ENCODE results near the gene ZBED5. TPM values are rescaled to one million over a fixed set of nuclear protein-coding genes. Genes with fewer than 3 reads are reported as not detected.

Gene ZBED5
- total RNA-seq, 1 experiment from 2014 or later, result 21.5 TPM

DNA sequence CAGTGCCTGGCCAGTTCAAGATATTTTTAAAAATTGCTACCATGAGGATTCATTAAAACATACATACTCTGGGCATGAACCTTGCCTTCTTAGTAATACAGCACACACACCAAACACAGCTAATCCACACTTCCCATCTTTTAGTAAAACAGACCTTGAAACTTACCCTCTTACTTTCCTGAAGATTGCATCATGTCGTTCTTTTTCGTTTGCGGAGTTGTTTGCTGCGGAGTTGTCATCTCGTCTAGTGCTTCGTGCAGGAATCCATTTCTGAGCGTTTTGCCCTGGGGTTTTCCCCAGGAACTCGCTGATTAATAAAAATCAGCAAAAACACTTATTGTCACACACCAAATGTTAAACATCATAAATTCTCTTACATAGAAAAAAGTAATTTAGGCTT is 52.1 kb downstream of the ZBED5 start:
- POLR2A ChIA-PET (ENCODE audit: unreplicated experiment), result no interaction called here
- Histone ChIP-seq H2AFZ (no peak overlapping the region), H3K4me1 (replicated peaks; ENCODE audit: insufficient read depth) (peaks cover 13% of the 10 kb centered on the region), H3K27ac (no peak overlapping the region), H3K4me3 (no peak overlapping the region), H3K4me2 (peak overlapping the region; percentile 81), H3K9me3 (ENCODE audit: insufficient read depth, low read depth) (no peaks in the 10 kb centered on the region), H3K79me2 (ENCODE audit: low read depth) (peaks cover 60% of the 10 kb centered on the region), H3F3A (ENCODE audit: insufficient read depth, low read depth) (peaks cover 59% of the 10 kb centered on the region), H3K27me3 (ENCODE audit: insufficient read depth, low read depth) (no peaks in the 10 kb centered on the region), H3K9me2 (ENCODE audit: insufficient read depth) (no peaks in the 10 kb centered on the region), H4K20me1 (ENCODE audit: insufficient read depth) (peaks cover 6% of the 10 kb centered on the region; the same call in 1 of the 2 replicates), H3K36me3 (ENCODE audit: low read depth) (peaks cover 64% of the 10 kb centered on the region)
- intact Hi-C loops (cut with micrococcal nuclease; ENCODE audit: unreplicated experiment), result loop anchor here (5.0 kb wide), 1 partner anchor 37 kb away; no protein-coding TSS in a partner anchor
- CTCF ChIA-PET, result no interaction called here
- no TSS peak for BruUV-seq (replicated peaks)
- no peak for TF ChIP-seq EZH2 (IDR thresholded peaks at IDR 0.05; ENCODE audit: low read depth)
- TF ChIP-seq, protein P1, sequence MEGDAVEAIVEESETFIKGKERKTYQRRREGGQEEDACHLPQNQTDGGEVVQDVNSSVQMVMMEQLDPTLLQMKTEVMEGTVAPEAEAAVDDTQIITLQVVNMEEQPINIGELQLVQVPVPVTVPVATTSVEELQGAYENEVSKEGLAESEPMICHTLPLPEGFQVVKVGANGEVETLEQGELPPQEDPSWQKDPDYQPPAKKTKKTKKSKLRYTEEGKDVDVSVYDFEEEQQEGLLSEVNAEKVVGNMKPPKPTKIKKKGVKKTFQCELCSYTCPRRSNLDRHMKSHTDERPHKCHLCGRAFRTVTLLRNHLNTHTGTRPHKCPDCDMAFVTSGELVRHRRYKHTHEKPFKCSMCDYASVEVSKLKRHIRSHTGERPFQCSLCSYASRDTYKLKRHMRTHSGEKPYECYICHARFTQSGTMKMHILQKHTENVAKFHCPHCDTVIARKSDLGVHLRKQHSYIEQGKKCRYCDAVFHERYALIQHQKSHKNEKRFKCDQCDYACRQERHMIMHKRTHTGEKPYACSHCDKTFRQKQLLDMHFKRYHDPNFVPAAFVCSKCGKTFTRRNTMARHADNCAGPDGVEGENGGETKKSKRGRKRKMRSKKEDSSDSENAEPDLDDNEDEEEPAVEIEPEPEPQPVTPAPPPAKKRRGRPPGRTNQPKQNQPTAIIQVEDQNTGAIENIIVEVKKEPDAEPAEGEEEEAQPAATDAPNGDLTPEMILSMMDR (conservative IDR thresholded peaks at IDR 0.05), result no peak
- DNase-seq, result no peak

DNA sequence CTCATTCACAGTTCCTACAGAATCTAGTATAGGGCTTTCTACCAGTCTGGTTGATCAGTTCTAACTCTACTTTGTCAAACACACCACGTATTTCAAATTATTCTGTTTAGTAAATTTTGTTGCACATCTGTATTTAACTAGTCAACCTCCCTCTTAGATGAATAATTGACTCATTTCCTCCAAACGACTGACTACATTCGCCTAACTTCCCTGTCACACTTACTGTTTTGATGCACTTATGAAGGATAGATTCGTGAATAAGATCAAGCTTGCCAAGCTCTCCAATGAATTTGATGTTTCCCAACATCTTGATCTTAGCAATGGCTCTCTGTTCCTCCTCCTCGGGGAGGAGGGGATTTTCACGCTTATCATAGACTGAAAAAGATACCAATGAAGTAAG is 54.2 kb downstream of the ZBED5 start:
- TF ChIP-seq, protein P1 (conservative IDR thresholded peaks at IDR 0.05), result no peak
- no peak for TF ChIP-seq EZH2 (IDR thresholded peaks at IDR 0.05; ENCODE audit: low read depth)
- no peak for DNase-seq
- H3K36me3 ChIP-seq (ENCODE audit: low read depth), result peaks cover 79% of the 10 kb centered on the region
- peaks cover 6% of the 10 kb centered on the region; the same call in 1 of the 2 replicates for H4K20me1 ChIP-seq (ENCODE audit: insufficient read depth)
- H3F3A ChIP-seq (ENCODE audit: insufficient read depth, low read depth), result peaks cover 78% of the 10 kb centered on the region
- H3K4me2 ChIP-seq, result no peak overlapping the region
- no peak overlapping the region for H2AFZ ChIP-seq
- H3K4me1 ChIP-seq (replicated peaks; ENCODE audit: insufficient read depth), result peaks cover 13% of the 10 kb centered on the region
- H3K4me3 ChIP-seq, result no peak overlapping the region
- H3K79me2 ChIP-seq (ENCODE audit: low read depth), result peaks cover 53% of the 10 kb centered on the region
- CTCF ChIA-PET, result no interaction called here
- no peak overlapping the region for H3K27ac ChIP-seq
- POLR2A ChIA-PET (ENCODE audit: unreplicated experiment), result interaction anchor here (0.7 kb wide), 1 partner anchor 48 kb away, joined by 4 read pairs; no protein-coding TSS in a partner anchor
- no peaks in the 10 kb centered on the region for H3K9me3 ChIP-seq (ENCODE audit: insufficient read depth, low read depth)
- H3K9me2 ChIP-seq (ENCODE audit: insufficient read depth), result no peaks in the 10 kb centered on the region
- BruUV-seq (replicated peaks), result no TSS peak
- H3K27me3 ChIP-seq (ENCODE audit: insufficient read depth, low read depth), result no peaks in the 10 kb centered on the region
- intact Hi-C loops (cut with micrococcal nuclease; ENCODE audit: unreplicated experiment), result no loop called here

Other genes with a start within 250 kb of the ZBED5 start
- 0.65 and 1.3 TPM in 2 replicates for gene IRAG1, start 164.3 kb downstream of the ZBED5 start, total RNA-seq (2021)
- gene CTR9, start 106.8 kb downstream of the ZBED5 start, total RNA-seq (2021), result 11.1 and 19.7 TPM in 2 replicates
- gene EIF4G2, start 49.1 kb downstream of the ZBED5 start, total RNA-seq (2021), result 353 and 439 TPM in 2 replicates

Measured in PC-9 (cell line).